Measurements from ENCODE around the gene LRRC75A. TPM values are rescaled to one million over a fixed set of nuclear protein-coding genes. Genes with fewer than 3 reads are reported as not detected.

The LRRC75A gene
- polyA plus RNA-seq, 3 donors = 1.0 to 2.4 (median 1.4) TPM

DNA sequence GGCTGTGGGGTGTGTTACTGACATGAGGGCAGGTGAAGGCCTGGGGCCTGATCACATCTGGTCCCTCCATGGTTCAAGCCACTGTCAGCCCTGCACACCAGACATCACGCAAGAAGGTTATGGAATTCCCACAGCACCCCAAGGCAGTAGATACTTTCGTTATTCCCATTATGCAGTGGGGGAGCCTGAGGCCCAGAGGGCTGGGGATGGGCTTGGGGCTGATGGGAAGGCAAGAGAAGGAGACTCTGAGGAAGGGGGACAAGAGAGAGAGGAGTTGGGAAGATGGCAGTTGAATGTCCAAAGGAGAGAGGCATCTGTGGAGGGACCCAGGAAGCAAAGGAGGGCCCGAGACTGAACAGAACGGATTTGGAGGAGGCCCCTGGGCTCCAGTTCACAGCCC, 42.0 kb downstream of the LRRC75A start:
- DNase-seq = no peak
- H4K20me1 ChIP-seq (ENCODE audit: insufficient read depth, low read length) = no peaks in the 10 kb centered on the region
- H3K27ac ChIP-seq (ENCODE audit: low read depth in 1 of 2, low read length in 2 of 2) = no peak overlapping the region
- no peaks in the 10 kb centered on the region for H3K4me1 ChIP-seq (ENCODE audit: control insufficient read depth in 1 of 2, insufficient read depth in 2 of 2, low read length in 2 of 2)
- Mint-ChIP-seq H3K27me3 (ENCODE audit: low read depth in 3 of 3) (peaks cover 0 to 1% (median 0%) of the 10 kb centered on the region in 3 donors), H3K36me3 (peaks cover 29 to 43% of the 10 kb centered on the region in 2 donors), H3K4me3 (no peak overlapping the region), H3K27ac (peak overlapping the region in 2 of 7 donors; percentile 16 to 74), H3K9me3 (no peaks in the 10 kb centered on the region), H3K4me1 (peaks cover 7% of the 10 kb centered on the region)
- H3K79me2 ChIP-seq (ENCODE audit: insufficient read depth, low read length) = no peaks in the 10 kb centered on the region
- WGBS (ENCODE audit: insufficient coverage) = no CpG with 5 or more reads among the region's 4 CpGs
- H3K4me2 ChIP-seq (replicated peaks; ENCODE audit: extremely low read depth, low read length, poor library complexity, severe bottlenecking) = no peak overlapping the region
- H3K36me3 ChIP-seq (replicated peaks in 1 of 2; ENCODE audit: control insufficient read depth in 1 of 2, insufficient read depth in 2 of 2, low read length in 2 of 2) = peaks cover 25 to 42% of the 10 kb centered on the region in 2 donors
- TF ChIP-seq, protein P1, sequence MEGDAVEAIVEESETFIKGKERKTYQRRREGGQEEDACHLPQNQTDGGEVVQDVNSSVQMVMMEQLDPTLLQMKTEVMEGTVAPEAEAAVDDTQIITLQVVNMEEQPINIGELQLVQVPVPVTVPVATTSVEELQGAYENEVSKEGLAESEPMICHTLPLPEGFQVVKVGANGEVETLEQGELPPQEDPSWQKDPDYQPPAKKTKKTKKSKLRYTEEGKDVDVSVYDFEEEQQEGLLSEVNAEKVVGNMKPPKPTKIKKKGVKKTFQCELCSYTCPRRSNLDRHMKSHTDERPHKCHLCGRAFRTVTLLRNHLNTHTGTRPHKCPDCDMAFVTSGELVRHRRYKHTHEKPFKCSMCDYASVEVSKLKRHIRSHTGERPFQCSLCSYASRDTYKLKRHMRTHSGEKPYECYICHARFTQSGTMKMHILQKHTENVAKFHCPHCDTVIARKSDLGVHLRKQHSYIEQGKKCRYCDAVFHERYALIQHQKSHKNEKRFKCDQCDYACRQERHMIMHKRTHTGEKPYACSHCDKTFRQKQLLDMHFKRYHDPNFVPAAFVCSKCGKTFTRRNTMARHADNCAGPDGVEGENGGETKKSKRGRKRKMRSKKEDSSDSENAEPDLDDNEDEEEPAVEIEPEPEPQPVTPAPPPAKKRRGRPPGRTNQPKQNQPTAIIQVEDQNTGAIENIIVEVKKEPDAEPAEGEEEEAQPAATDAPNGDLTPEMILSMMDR (IDR thresholded peaks at IDR 0.05) = no peak
- H3K4me3 ChIP-seq (replicated peaks in 1 of 3; ENCODE audit: low read depth in 2 of 3, low read length in 3 of 3) = no peak overlapping the region
- no peaks in the 10 kb centered on the region for H3K9me3 ChIP-seq (replicated peaks in 1 of 2; ENCODE audit: control insufficient read depth in 1 of 2, insufficient read depth in 1 of 2, low read length in 2 of 2)
- H2AFZ ChIP-seq (ENCODE audit: insufficient read depth, low read depth, low read length, poor library complexity, severe bottlenecking) = no peak overlapping the region
- no peaks in the 10 kb centered on the region for H3K27me3 ChIP-seq (ENCODE audit: control insufficient read depth in 2 of 2, insufficient read depth in 2 of 2, low read length in 2 of 2)
- intact Hi-C loops (cut with micrococcal nuclease) = loop anchor here in 1 of 2 donors (5.0 to 10.0 kb wide), 2 partner anchors 72 to 145 kb away; no protein-coding TSS in a partner anchor
- H3K9ac ChIP-seq (ENCODE audit: insufficient read depth, low read length, poor library complexity, severe bottlenecking) = no peak overlapping the region

GRCh38 chr17:16449121-16449570, 42.8 kb downstream of the LRRC75A start:
- Histone ChIP-seq H3K4me3 (replicated peaks in 1 of 3; ENCODE audit: low read depth in 2 of 3, low read length in 3 of 3) (no peak overlapping the region), H3K79me2 (ENCODE audit: insufficient read depth, low read length) (peaks cover 1% of the 10 kb centered on the region), H3K36me3 (replicated peaks in 1 of 2; ENCODE audit: control insufficient read depth in 1 of 2, insufficient read depth in 2 of 2, low read length in 2 of 2) (peaks cover 29 to 49% of the 10 kb centered on the region in 2 donors), H3K9me3 (replicated peaks in 1 of 2; ENCODE audit: control insufficient read depth in 1 of 2, insufficient read depth in 1 of 2, low read length in 2 of 2) (no peaks in the 10 kb centered on the region), H4K20me1 (ENCODE audit: insufficient read depth, low read length) (peaks cover 5% of the 10 kb centered on the region), H3K27me3 (ENCODE audit: control insufficient read depth in 2 of 2, insufficient read depth in 2 of 2, low read length in 2 of 2) (no peaks in the 10 kb centered on the region), H3K4me1 (ENCODE audit: control insufficient read depth in 1 of 2, insufficient read depth in 2 of 2, low read length in 2 of 2) (no peaks in the 10 kb centered on the region), H3K27ac (ENCODE audit: low read depth in 1 of 2, low read length in 2 of 2) (no peak overlapping the region), H3K4me2 (replicated peaks; ENCODE audit: extremely low read depth, low read length, poor library complexity, severe bottlenecking) (no peak overlapping the region), H2AFZ (ENCODE audit: insufficient read depth, low read depth, low read length, poor library complexity, severe bottlenecking) (no peak overlapping the region), H3K9ac (ENCODE audit: insufficient read depth, low read length, poor library complexity, severe bottlenecking) (no peak overlapping the region)
- peaks cover 32 to 50% of the 10 kb centered on the region in 2 donors for H3K36me3 Mint-ChIP-seq
- no peaks in the 10 kb centered on the region for H3K9me3 Mint-ChIP-seq
- intact Hi-C loops (cut with micrococcal nuclease) = no loop called here
- no peak overlapping the region for H3K4me3 Mint-ChIP-seq
- TF ChIP-seq, protein P1 (IDR thresholded peaks at IDR 0.05) = no peak
- no peak overlapping the region for H3K27ac Mint-ChIP-seq
- WGBS (ENCODE audit: insufficient coverage) = 91% methylated on average over 7 of the region's 11 CpGs
- DNase-seq = no peak
- peaks cover 8% of the 10 kb centered on the region for H3K4me1 Mint-ChIP-seq
- peaks cover 0 to 1% (median 0%) of the 10 kb centered on the region in 3 donors for H3K27me3 Mint-ChIP-seq (ENCODE audit: low read depth in 3 of 3)
